Stimulated activated CD8-positive, alpha-beta memory T cell treated with anti-CD3 and anti-CD28 coated beads, Interleukin-7, amount 100 ng/mL, for 48 hours (primary cell): ENCODE results near the gene USP24.

Experiments
- DNase-seq, 2 donors: peaks; one replicate each; pipeline ENCODE4 v3.0.0-alpha.2; 2020; ENCODE audit warnings: low read depth in 1 of 2; ENCODE audit errors: extremely low read depth in 1 of 2

Gene USP24

DNA sequence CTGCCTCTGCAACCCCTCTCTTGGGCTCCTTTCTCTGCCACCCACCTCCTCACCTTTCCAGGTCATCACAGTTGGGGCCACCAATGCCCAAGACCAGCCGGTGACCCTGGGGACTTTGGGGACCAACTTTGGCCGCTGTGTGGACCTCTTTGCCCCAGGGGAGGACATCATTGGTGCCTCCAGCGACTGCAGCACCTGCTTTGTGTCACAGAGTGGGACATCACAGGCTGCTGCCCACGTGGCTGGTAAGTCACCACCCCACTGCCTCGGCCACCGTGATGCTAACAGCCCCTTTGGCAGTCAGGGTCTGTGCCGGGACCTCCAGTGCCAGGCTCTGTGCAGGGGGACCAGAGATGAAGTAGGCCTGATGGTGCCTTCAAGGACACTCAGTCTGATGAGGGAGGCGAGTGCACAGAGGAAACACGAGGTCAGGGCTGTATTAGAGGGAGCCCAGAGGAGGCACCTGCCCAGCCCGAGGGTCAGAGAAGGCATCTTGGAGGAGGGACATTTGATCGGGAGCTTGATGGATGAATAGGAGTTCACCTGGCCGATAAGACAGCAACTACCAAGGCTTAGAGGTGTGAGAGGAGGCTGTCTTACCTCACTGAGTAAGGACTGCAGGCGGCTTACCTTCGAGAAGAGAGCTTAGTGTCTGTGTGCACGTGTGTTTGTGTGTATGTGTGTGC, 157.8 kb downstream of the USP24 start:
- DNase-seq, result no peak

DNA sequence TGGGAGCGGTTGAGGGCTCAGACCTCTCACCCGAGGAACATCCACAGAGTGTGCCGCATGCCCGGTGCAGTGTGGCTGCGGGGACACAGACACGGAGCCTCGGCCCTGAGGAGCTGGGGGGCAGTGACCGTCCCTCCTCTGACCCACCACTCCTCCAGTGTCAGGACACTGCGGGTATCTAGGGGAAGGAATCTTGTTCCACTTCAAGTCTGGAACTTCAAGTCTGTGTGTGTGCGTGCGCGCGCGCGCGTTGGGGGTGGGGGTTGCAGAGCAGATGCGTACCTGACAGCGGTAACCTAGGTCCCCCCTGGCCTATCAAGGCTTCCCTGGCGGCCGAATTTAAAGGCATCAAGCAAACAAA, 158.6 kb downstream of the USP24 start:
- DNase-seq, result no peak

- no peak for DNase-seq
Observed at GRCh38 chr1:55055951-55056631, 159.1 kb downstream of the USP24 start.

GRCh38 chr1:55055084-55055882, 159.9 kb downstream of the USP24 start:
- DNase-seq, result no peak

DNA sequence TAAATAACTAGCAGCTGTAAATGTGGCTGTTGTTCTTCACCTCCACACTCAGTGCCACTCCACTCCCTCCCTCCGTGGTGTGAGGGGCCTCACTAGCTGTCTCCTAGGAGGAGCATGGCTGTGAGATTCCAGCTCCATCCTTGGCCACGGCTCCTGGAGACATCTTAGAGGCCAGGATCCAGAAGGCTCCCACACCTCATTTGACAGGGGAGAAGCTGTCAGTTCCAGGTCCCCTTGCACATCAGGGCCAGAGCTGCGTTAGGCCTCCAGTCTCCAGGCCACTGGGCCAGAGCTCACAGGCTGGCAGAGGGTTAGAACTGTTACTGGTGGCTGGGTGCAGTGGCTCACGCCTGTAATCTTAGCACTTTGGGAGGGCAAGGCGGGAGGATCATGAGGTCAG, 160.8 kb downstream of the USP24 start:
- DNase-seq, result no peak

- DNase-seq, result no peak
Observed at GRCh38 chr1:55053265-55053954, 161.8 kb downstream of the USP24 start.

GRCh38 chr1:55052221-55053142, 162.7 kb downstream of the USP24 start:
- DNase-seq, result no peak

GRCh38 chr1:55051621-55052020, 163.5 kb downstream of the USP24 start:
- no peak for DNase-seq

DNA sequence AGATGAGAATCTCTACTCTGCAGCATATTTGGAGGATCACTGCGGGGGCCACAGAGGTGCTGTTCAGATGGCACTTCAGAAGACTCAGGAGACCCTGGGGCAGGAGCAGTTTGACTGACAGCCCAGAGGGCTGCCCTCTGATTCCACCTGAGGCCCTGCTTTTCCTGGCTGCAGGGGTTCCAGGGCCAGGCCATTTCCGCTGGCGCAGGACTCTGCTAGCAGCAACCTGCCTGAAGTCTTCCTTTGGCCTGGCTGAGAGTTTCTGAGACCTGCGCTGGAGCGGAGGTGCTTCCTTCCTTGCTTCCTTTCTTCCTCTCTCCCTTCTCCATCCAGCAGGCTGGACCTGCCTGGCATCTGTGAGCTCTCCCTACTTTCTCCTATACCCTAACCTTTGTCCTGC, 164.0 kb downstream of the USP24 start:
- no peak for DNase-seq

- DNase-seq, result no peak
Observed at GRCh38 chr1:55050283-55050682, 164.9 kb downstream of the USP24 start.

GRCh38 chr1:55049914-55050278, 165.3 kb downstream of the USP24 start:
- no peak for DNase-seq

- no peak for DNase-seq
Observed at GRCh38 chr1:55049271-55049913, 165.8 kb downstream of the USP24 start.

- DNase-seq, result no peak
Observed at GRCh38 chr1:55048453-55049270, 166.5 kb downstream of the USP24 start.

DNA sequence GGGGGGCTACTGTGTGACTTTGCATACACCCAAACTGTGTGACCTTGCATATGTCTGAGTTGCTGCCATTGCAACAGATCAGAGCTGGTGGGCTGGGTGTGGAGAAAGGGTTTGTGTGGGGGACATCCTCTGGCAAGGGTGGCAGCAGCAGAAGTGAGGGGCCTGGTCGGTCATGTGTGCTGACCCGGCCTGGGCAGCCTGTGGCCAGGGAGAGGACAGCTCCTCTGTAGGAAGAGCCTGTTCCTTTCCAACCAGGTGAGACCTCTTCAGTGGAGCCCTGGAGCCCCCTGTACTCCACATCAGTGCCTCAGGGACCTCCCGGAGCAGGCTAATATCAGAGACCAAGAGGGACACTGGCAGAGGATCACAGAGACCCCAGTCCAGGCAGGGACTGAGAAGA, 167.6 kb downstream of the USP24 start:
- DNase-seq, result no peak

DNA sequence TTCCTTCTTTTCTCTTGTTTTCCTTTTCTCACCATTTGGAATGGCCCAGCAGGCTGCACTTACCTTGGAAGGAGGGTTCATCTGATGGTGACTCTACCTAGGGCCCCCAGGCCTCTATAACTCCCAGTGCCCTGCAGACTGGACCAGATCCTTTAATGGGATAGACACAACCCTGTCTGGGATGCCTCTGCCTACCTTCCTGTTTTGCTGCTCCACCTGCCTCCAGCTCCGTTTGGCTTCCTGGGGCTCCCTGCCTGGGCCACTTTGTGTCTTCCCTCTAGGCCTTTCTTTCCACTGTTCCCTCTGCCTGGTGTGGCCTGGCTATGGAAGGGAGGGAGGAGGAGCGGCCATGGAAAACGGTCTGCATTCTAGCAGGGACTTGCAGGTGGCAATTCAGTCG, 168.3 kb downstream of the USP24 start:
- no peak for DNase-seq

DNA sequence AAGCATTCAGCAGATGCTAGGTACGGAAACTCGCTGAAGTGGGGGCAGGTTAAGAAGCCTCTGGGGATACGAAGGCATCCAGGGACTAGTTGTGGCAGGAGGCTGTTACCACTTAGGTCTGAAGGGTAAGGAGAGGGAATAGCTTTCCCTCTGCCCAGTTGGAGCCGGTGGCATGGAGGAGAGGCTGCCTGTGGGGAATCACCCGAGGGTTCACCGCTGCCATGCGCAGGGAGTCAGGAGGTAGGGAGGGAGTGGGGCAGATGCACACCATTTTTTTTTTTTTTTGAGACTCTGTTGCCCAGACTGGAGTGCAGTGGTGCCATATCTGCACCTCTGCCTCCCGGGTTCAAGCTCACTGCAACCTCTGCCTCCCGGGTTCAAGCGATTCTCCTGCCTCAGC, 169.7 kb downstream of the USP24 start:
- no peak for DNase-seq

DNA sequence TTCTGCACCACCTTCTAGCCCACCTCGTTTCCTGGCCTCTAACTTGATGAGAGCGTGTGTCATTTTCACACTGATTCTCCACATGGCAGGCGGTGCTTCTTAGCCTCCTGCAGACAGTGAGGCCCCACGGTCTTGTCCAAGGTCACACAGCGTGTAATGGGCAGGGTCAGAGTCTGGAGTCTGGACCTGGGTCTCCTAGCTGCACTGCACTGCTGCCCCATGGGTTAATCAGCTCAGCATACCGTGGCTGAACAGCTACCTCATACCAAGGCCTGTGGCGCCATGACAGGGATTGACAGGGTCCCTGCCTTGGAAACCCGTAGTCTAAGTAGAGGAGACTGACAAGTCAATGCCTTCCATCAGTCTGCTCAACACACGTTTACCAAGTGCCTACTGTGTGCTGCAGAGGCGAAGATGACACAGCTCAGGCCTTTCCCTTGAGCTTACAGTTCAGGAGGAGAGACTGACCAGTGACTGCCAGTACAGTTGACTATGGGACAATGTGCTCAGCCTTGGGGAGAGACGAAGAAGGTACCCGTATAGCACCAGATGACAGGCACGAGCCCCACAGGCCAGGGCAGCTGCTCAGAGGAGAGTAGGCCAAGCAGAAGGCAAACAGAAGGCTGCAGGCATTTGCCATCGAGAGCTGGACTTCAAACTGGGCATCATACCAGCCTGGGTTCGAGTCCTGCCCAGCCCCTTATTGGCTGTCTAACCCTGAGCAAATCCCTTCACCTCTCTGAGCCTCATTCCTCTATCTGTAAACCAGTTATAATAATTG, 170.4 kb downstream of the USP24 start:
- DNase-seq, result no peak

GRCh38 chr1:55043726-55044125, 171.4 kb downstream of the USP24 start:
- no peak for DNase-seq
